NK-92 treated with Interleukin-12 subunit alpha and Interleukin-12 subunit beta, amount 100 ng/mL, for 24 hours (cell line): ENCODE data around the gene KCNQ5.

Experiments used
- DNase-seq: peaks from one replicate; lab custom pipeline; 2025; lab: John Stamatoyannopoulos, UW

Gene KCNQ5

GRCh38 chr6:72742001-72742673, 120.3 kb downstream of the KCNQ5 start:
- no peak for DNase-seq

- DNase-seq: no peak
Observed at GRCh38 chr6:72746276-72746675, 124.4 kb downstream of the KCNQ5 start.

- DNase-seq: no peak
Observed at GRCh38 chr6:72748759-72749158, 126.9 kb downstream of the KCNQ5 start.

GRCh38 chr6:72755752-72756151, 133.9 kb downstream of the KCNQ5 start:
- no peak for DNase-seq

GRCh38 chr6:72757048-72757447, 135.2 kb downstream of the KCNQ5 start:
- DNase-seq: no peak

- DNase-seq: no peak
Observed at GRCh38 chr6:72757926-72758325, 136.1 kb downstream of the KCNQ5 start.

GRCh38 chr6:72758901-72759300, 137.0 kb downstream of the KCNQ5 start:
- no peak for DNase-seq

GRCh38 chr6:72760114-72760793, 138.4 kb downstream of the KCNQ5 start:
- no peak for DNase-seq

GRCh38 chr6:72761761-72762160, 139.9 kb downstream of the KCNQ5 start:
- DNase-seq: no peak

- no peak for DNase-seq
Observed at GRCh38 chr6:72769459-72770125, 147.7 kb downstream of the KCNQ5 start.

- no peak for DNase-seq
Observed at GRCh38 chr6:72770959-72771358, 149.1 kb downstream of the KCNQ5 start.

- no peak for DNase-seq
Observed at GRCh38 chr6:72776456-72776855, 154.6 kb downstream of the KCNQ5 start.

- DNase-seq: no peak
Observed at GRCh38 chr6:72781624-72782023, 159.8 kb downstream of the KCNQ5 start.

- DNase-seq: no peak
Observed at GRCh38 chr6:72783035-72783434, 161.2 kb downstream of the KCNQ5 start.

GRCh38 chr6:72783666-72784065, 161.8 kb downstream of the KCNQ5 start:
- DNase-seq: no peak

- no peak for DNase-seq
Observed at GRCh38 chr6:72784071-72784470, 162.2 kb downstream of the KCNQ5 start.

GRCh38 chr6:72784581-72784980, 162.7 kb downstream of the KCNQ5 start:
- no peak for DNase-seq

- DNase-seq: no peak
Observed at GRCh38 chr6:72787391-72788031, 165.6 kb downstream of the KCNQ5 start.

GRCh38 chr6:72788188-72788587, 166.3 kb downstream of the KCNQ5 start:
- DNase-seq: no peak

GRCh38 chr6:72789145-72789544, 167.3 kb downstream of the KCNQ5 start:
- no peak for DNase-seq

GRCh38 chr6:72792692-72793091, 170.8 kb downstream of the KCNQ5 start:
- no peak for DNase-seq

- DNase-seq: no peak
Observed at GRCh38 chr6:72793641-72794395, 172.0 kb downstream of the KCNQ5 start.
